SU-DHL-6 (cell line): ENCODE data around the gene ACAP3.

Source experiments
- CTCF ChIP-seq: fragments of 200-600 bp; sonication (generic); IDR thresholded peaks from one replicate; pipeline ENCODE4 v1.5.1; 2017; ENCODE audit warnings: antibody characterized with exemption, mild to moderate bottlenecking, low read length, moderate library complexity; ENCODE audit not compliant: insufficient read depth, poor library complexity, severe bottlenecking
- EZH2phosphoT487 ChIP-seq: fragments of 200-600 bp; sonication (generic), shearing (Covaris generic); conservative IDR thresholded peaks from 2 replicates; pipeline ENCODE4 v1.6.1; 2018; ENCODE audit warnings: mild to moderate bottlenecking, antibody characterized with exemption, low read length, moderate library complexity, mixed read lengths

GRCh38 chr1:1331068-1331965, 23.6 kb upstream of the ACAP3 start, which contains the start of gene TAS1R3:
- TF ChIP-seq CTCF: no peak
- no peak for TF ChIP-seq EZH2phosphoT487
